Stimulated activated CD4-positive, alpha-beta T cell treated with anti-CD3 and anti-CD28 coated beads, Interleukin-15, amount 100 ng/mL, for 1 hour (primary cell): ENCODE measurements around the gene ZNF235.
"Not testable (repeated sequence)": the region's sequence is repeated elsewhere in the genome, so short reads cannot be mapped to it uniquely, and the experiment has no call there.

Source experiments
- DNase-seq, 2 donors: peaks; one replicate each; pipeline ENCODE4 v3.0.0-alpha.2; 2020; ENCODE audit warnings: low read depth in 1 of 2, low spot score in 1 of 2

ZNF235 gene

DNA sequence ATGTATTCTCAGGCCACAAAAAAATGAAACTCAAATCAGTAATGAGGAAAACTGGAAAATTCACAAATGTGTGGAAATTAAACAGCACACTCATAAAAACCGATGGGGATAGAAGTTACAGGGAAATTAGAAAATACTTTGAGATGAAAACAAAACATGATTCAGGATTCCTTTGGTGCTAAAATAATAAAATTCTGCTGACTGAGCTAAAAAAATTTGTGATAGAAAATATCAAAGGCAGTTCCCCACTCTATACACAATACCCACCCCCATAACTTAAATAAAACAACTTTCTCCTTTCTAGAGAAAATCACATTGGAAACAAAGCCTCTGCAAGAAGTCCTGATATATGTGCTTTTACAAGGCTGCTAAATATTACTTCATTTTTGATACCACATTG is 46.7 kb downstream of the ZNF235 start:
- no peak for DNase-seq

DNA sequence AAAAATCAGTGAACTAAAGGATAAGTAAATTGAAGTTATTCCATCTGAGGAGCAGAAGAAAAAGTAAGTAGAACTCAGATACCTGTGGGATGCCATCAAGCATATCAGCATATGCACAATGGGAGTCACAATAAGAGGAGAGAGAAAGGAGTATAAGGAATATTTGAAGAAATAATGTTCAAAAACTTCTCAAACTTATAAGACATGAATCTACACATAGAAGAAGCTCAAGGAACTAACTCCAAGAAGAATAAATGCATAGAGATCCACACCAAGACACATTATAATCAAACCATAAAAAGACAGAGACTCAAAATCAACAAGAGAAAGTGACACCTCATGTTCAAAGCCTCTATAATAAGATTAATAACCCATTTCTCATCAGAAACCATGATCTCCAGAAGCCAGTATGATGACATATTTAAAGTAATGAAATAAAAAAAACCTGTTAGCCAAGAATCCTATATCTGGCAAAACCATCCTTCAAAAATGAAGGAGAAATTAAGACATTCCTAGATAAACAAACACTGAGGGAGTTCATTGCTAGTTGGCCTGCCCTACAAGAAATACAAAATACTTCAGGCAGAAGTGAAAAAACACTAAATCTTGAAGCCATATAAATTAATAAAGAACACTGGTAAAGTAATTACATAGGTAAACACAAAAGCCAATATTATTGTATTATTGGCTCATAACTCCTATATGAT is 49.0 kb downstream of the ZNF235 start:
- no peak for DNase-seq

DNA sequence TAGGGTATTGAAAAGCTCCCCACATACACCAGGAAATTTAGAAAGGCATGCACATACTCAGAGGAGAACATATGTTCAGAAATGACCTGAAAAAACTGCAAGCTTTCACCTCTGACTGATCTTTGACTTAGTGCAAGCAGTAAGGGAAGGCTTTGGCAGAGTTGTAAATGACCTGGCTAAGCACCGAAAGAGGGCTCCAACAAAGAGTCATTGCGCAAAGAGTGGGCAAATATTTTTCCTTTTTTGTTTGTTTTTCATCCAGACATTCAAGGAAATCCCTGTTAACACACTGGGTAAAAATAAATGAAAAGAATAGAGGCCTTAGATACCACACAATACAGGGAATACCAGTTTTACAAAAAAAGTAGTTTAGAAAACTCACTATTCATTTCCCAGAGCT is 50.3 kb downstream of the ZNF235 start:
- DNase-seq: no peak

GRCh38 chr19:44253392-44253791 is 51.4 kb downstream of the ZNF235 start:
- DNase-seq: not testable (repeated sequence)

DNA sequence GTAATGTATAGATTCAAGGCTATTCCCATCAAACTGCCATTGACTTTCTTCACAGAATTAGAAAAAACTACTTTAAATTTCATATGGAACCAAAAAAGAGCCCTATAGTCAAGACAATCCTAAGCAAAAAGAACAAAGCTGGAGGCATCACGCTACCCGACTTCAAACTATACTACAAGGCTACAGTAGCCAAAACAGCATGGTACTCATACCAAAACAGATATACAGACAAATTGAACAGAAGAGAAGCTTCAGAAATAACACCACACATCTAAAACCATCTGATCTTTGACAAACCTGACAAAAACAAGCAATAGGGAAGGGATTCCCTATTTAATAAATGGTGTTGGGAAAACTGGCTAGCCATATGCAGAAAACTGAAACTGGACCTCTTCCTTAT is 52.5 kb downstream of the ZNF235 start:
- not testable (repeated sequence) for DNase-seq

GRCh38 chr19:44236384-44236783 is 68.4 kb downstream of the ZNF235 start:
- DNase-seq: no peak
